ENCODE results near the gene XIAP.
A peak's percentile ranks its signal among the peaks of the same experiment; 100 is the strongest.

The XIAP gene

DNA sequence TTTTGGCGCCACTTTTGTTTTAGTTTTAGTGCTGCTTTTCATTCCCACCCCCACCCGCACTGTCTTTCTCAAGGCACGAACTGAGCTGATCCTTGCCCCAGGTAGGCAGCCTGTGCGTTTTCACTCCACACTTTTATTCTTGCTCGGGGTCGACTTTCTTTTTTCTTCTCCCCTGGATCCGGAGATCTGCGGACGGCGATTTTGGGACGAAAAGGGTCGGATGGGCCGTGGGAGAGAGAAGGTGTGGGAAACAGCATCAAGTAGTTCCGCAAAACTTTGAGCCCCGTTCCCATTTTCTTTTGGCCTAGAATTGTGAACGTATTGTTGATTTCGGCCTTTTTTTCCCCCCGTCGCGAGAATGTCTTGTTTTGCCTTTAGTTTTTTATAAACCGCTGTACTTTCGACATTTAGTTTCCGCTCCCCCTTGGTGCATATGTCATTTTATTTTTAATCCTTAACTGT, 102.2 kb downstream of the XIAP start:
- H3K79me2 ChIP-seq (ENCODE audit: low read length), result peaks cover 59% of the 10 kb centered on the region
- no peaks in the 10 kb centered on the region for H3K9me3 ChIP-seq (replicated peaks; ENCODE audit: insufficient read depth, low read length)
- no peak overlapping the region for H2AFZ ChIP-seq (ENCODE audit: low read length)
- H3K27ac ChIP-seq (ENCODE audit: low read length), result peak overlapping the region; percentile 95
- peak overlapping the region; percentile 53; the same call in 1 of the 2 replicates for H3K4me2 ChIP-seq (ENCODE audit: low read depth, low read length)
- no peaks in the 10 kb centered on the region for H3K4me1 ChIP-seq (ENCODE audit: low read length)
- H3K27me3 ChIP-seq (replicated peaks; ENCODE audit: insufficient read depth, low read length), result no peaks in the 10 kb centered on the region
- TF ChIP-seq, protein P1, sequence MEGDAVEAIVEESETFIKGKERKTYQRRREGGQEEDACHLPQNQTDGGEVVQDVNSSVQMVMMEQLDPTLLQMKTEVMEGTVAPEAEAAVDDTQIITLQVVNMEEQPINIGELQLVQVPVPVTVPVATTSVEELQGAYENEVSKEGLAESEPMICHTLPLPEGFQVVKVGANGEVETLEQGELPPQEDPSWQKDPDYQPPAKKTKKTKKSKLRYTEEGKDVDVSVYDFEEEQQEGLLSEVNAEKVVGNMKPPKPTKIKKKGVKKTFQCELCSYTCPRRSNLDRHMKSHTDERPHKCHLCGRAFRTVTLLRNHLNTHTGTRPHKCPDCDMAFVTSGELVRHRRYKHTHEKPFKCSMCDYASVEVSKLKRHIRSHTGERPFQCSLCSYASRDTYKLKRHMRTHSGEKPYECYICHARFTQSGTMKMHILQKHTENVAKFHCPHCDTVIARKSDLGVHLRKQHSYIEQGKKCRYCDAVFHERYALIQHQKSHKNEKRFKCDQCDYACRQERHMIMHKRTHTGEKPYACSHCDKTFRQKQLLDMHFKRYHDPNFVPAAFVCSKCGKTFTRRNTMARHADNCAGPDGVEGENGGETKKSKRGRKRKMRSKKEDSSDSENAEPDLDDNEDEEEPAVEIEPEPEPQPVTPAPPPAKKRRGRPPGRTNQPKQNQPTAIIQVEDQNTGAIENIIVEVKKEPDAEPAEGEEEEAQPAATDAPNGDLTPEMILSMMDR (IDR thresholded peaks at IDR 0.05; ENCODE audit: low read length), result no peak
- TF ChIP-seq EZH2phosphoT487 (IDR thresholded peaks at IDR 0.05; ENCODE audit: low read length) (no peak), EZH2 (optimal IDR thresholded peaks at IDR 0.05; ENCODE audit: low read depth, low read length) (no peak)
- H3K36me3 ChIP-seq (replicated peaks; ENCODE audit: insufficient read depth, low read length), result no peaks in the 10 kb centered on the region
- peaks cover 9% of the 10 kb centered on the region; the same call in 1 of the 2 replicates for H4K20me1 ChIP-seq (ENCODE audit: insufficient read depth, low read length)
- no peaks in the 10 kb centered on the region for H3K9me2 ChIP-seq (replicated peaks; ENCODE audit: insufficient read depth, low read length)
- peak overlapping the region; percentile 85 for H3K4me3 ChIP-seq (ENCODE audit: low read length)
- no peak for DNase-seq
- peak overlapping the region; percentile 99 for H3K9ac ChIP-seq (ENCODE audit: low read length)
- peaks cover 21% of the 10 kb centered on the region for H3F3A ChIP-seq (ENCODE audit: insufficient read depth, low read length)

DNA sequence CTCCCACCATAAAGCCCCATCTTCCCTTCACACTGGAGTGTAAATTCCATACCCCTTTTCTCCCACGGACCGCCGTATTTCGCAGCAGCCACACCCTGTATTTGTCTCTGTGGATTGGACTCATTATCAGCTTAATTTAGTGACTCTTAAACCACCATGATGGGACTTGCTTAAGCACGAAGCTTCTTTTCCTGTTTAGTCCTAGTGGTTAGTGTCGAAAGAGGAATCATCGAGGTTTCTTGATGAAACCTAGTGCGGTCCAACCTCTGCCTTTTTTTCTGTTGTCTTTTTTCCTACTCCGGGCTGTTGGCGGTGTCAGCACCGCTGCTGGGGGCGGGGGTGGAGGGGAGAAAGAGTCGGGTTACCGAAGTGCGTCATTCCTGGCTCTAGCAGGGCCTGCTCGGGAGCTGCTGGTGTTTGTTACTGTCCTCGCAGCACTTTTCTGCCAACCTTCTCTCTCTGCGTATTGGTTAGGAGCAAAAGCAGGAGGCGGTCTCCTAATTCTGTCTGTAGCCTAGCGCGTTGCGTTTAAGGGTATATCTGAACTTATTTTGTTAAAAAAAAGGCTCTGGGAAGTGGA, 103.0 kb downstream of the XIAP start:
- Histone ChIP-seq H3K4me2 (ENCODE audit: low read depth, low read length) (peak overlapping the region; percentile 53), H3K79me2 (ENCODE audit: low read length) (peaks cover 67% of the 10 kb centered on the region), H2AFZ (ENCODE audit: low read length) (no peak overlapping the region), H3K9me3 (replicated peaks; ENCODE audit: insufficient read depth, low read length) (no peaks in the 10 kb centered on the region), H3K4me1 (ENCODE audit: low read length) (no peaks in the 10 kb centered on the region), H3K27me3 (replicated peaks; ENCODE audit: insufficient read depth, low read length) (no peaks in the 10 kb centered on the region), H3K27ac (ENCODE audit: low read length) (peak overlapping the region; percentile 95), H3K9me2 (replicated peaks; ENCODE audit: insufficient read depth, low read length) (no peaks in the 10 kb centered on the region), H4K20me1 (ENCODE audit: insufficient read depth, low read length) (peaks cover 9% of the 10 kb centered on the region; the same call in 1 of the 2 replicates), H3K36me3 (replicated peaks; ENCODE audit: insufficient read depth, low read length) (no peaks in the 10 kb centered on the region), H3K9ac (ENCODE audit: low read length) (peak overlapping the region; percentile 99), H3K4me3 (ENCODE audit: low read length) (peak overlapping the region; percentile 85), H3F3A (ENCODE audit: insufficient read depth, low read length) (peaks cover 21% of the 10 kb centered on the region)
- DNase-seq, result peak; percentile 91
- TF ChIP-seq, protein P1 (IDR thresholded peaks at IDR 0.05; ENCODE audit: low read length), result no peak
